GM12873 (cell line): ENCODE results near the gene RMI1.

Source experiments
- TF ChIP-seq, protein P1 (sequence below): IDR thresholded peaks from 2 replicates; pipeline ENCODE4 v1.5.1; 2012; ENCODE audit warnings: low read depth, mild to moderate bottlenecking, moderate library complexity, low read length, control low read depth; ENCODE audit not compliant: insufficient read depth; ENCODE audit errors: missing control alignments

RMI1 gene

DNA sequence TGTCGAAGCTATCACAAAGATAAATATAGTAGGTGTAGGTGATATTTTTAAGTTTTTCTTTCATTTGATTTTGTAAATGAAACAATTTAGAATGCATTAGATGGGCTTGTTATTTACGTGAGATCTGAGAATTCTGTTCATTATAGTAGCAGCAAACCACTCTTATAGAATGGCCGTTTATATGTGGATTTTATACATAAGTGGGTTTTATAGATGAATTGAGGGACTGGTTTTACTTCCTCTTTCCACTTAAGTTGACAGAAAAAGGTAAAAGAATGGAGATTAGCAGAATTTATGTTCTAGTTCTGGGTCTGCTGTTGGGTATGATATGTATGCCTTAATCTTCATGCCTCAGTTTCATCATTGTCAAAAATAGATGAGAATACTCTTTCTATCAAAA, 5.6 kb downstream of the RMI1 start:
- TF ChIP-seq, protein P1, sequence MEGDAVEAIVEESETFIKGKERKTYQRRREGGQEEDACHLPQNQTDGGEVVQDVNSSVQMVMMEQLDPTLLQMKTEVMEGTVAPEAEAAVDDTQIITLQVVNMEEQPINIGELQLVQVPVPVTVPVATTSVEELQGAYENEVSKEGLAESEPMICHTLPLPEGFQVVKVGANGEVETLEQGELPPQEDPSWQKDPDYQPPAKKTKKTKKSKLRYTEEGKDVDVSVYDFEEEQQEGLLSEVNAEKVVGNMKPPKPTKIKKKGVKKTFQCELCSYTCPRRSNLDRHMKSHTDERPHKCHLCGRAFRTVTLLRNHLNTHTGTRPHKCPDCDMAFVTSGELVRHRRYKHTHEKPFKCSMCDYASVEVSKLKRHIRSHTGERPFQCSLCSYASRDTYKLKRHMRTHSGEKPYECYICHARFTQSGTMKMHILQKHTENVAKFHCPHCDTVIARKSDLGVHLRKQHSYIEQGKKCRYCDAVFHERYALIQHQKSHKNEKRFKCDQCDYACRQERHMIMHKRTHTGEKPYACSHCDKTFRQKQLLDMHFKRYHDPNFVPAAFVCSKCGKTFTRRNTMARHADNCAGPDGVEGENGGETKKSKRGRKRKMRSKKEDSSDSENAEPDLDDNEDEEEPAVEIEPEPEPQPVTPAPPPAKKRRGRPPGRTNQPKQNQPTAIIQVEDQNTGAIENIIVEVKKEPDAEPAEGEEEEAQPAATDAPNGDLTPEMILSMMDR, result no peak

DNA sequence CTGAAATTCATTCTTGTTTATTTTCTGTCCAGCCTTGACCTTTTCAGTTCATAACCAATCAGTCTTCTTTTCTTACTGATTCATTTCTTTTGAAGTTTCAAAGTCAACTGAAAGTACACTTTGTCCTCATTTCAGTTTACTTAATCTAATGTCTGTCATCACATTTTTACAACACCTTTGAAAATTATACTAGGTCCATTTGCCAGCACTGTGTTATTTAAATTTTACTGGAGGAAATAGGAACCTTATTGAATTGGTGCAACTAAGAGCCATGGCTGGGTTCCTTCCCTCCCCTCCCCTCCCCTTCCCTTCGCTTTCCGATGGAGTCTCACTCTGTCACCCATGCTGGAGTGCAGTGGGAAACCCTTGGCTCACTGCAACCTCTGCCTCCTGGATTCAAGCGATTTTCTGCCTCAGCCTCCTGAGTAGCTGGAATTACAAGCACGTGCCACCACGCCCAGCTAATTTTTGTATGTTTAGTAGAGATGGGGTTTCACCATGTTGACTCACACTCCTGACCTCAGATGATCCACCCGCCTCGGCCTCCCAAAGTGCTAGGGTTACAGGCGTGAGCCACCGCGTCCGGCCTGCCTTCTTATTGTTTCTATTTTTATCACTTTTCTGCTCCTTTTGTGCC, 6.3 kb downstream of the RMI1 start:
- TF ChIP-seq, protein P1, result no peak

DNA sequence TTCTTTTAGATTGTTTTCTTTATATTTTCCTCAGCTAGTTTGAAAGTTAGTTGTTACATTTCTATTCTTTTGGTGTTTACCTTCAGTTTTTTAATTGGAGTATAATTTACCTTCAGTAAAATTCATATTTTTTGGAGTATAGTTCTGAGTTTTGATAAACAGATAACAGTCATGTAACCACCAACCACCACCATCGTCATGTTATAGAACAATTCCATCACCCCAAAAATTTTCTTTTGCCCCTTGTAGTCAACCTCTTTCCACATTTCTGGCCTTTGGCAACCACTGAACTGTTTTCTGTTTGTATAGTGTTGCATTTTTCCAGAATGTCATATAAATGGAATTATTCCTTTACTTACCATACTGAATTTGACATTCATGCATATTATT, 6.8 kb downstream of the RMI1 start:
- TF ChIP-seq, protein P1, result no peak

DNA sequence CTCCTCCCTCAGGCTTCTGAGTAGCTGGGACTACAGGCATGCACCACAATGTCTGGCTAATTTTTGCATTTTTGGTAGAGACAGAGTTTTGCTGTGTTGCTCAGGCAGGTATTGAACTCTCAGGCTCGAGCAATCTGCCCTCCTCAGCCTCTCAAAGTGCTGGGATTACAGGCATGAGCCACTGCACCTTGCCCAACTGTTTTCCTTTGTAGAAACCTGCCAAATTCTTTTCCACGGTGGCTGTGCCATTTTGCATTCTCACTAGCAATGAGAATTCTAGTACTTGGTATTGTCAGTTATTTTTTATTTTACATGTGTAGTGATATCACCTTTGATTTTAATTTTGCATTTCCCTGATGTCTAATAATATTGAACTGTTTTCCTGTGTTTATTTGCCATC, 7.8 kb downstream of the RMI1 start:
- TF ChIP-seq, protein P1, result no peak

DNA sequence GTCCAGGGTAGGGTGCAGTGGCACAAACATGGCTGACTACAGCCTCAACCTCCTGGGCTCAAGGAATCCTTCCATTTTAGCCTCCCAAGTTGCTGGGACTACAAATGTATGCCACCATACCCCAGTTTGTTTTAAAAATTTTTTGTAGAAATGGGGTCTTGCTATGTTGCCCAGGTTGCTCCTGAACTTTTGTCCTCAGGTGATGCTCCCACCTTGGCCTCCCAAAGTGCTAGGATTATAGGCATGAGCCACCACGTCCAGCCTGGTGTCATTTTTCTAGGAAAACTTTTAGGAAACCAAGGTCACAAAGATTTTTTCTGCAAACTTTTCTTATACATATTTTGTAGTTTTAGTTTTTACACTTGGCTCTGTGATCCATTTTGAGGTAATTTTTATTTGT, 10.8 kb downstream of the RMI1 start:
- TF ChIP-seq, protein P1, result no peak

DNA sequence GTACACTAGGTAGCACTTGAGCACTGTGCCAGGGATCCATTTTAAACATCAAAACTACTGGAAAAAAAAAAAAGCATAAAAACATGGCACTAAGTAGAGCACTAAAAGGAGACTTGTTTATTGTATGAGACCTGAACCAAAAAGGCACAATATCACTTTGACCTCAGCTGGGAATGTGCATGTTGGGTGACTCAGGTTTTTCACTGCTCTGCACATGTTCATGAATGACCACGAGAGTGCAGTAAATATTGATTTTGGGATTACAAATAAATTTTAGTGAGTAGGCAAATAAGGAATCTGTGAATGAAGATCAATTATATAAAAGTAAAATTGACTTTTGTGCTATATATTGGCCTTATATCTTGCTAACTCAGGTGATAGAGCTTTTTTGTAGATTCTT, 11.8 kb downstream of the RMI1 start:
- TF ChIP-seq, protein P1, result no peak

DNA sequence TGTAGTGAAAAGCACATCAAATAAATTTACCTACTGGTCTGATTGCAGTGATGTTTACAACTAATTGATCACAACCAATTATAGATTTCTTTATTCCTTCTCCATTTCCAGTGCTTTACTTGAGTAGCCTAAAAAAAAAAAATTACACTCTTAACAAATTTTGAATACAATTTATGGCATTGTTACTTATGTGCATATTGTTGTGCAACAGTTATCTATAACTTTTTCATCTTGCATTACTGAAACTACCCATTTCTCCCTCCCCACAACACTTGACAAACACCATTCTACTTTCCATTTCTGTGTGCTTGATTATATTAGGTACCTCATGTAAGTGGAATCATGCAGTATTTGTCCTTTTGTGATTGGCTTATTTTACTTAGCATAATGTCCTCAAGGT, 12.3 kb downstream of the RMI1 start:
- TF ChIP-seq, protein P1, result no peak
